ENCODE data around the gene NIFK. TPM values are rescaled to one million over a fixed set of nuclear protein-coding genes. Genes with fewer than 3 reads are reported as not detected.

Gene NIFK
- total RNA-seq: 10 to 100 TPM; 21.2 to 61.2 (median 39.4) TPM

GRCh38 chr2:121736462-121737336 is at the start of gene NIFK:
NIFK (minus strand) TSS chr2:121736875; CDS start chr2:121736850, 25 bp downstream.
- no peaks in the 10 kb centered on the region for H3K9me3 ChIP-seq
- peak within 1 kb of the TSS; percentile 78 to 90 for H3K27ac ChIP-seq
- TF ChIP-seq CTCF (IDR thresholded peaks at IDR 0.05) (peak in 1 of 4 experiments; percentile 11), POLR2A (IDR thresholded peaks at IDR 0.05) (peak in 1 of 2 donors; percentile 31)
- H3K4me1 ChIP-seq: no peaks in the 10 kb centered on the region
- peak; percentile 99 for DNase-seq
- peak within 1 kb of the TSS; percentile 98 to 99 for H3K4me3 ChIP-seq
- intact Hi-C loops (cut with DNase I; ENCODE audit: low total_unique reads): loop anchor here (10.0 kb wide), 1 partner anchor 212 kb away; no protein-coding TSS in a partner anchor
- H3K36me3 ChIP-seq: no peaks in the 10 kb centered on the region
- no peaks in the 10 kb centered on the region for H3K27me3 ChIP-seq

- H3K36me3 ChIP-seq: no peaks in the 10 kb centered on the region
- no peaks in the 10 kb centered on the region for H3K9me3 ChIP-seq
- H3K4me3 ChIP-seq: no peak overlapping the region
- no peak overlapping the region for H3K27ac ChIP-seq
- intact Hi-C loops (cut with DNase I; ENCODE audit: low total_unique reads): no loop called here
- no peaks in the 10 kb centered on the region for H3K4me1 ChIP-seq
- TF ChIP-seq POLR2A (IDR thresholded peaks at IDR 0.05) (no peak), CTCF (IDR thresholded peaks at IDR 0.05) (no peak)
- no peaks in the 10 kb centered on the region for H3K27me3 ChIP-seq
- DNase-seq: no peak
Observed at GRCh38 chr2:121783180-121783579, 46.5 kb upstream of the NIFK start.

GRCh38 chr2:121778741-121779487 is 42.2 kb upstream of the NIFK start:
- no peaks in the 10 kb centered on the region for H3K9me3 ChIP-seq
- H3K4me1 ChIP-seq: no peaks in the 10 kb centered on the region
- DNase-seq: no peak
- H3K27me3 ChIP-seq: no peaks in the 10 kb centered on the region
- no peak overlapping the region for H3K4me3 ChIP-seq
- no peak for TF ChIP-seq POLR2A (IDR thresholded peaks at IDR 0.05)
- no peak for TF ChIP-seq CTCF (IDR thresholded peaks at IDR 0.05)
- no peaks in the 10 kb centered on the region for H3K36me3 ChIP-seq
- intact Hi-C loops (cut with DNase I; ENCODE audit: low total_unique reads): no loop called here
- no peak overlapping the region for H3K27ac ChIP-seq

- DNase-seq: no peak
- TF ChIP-seq POLR2A (IDR thresholded peaks at IDR 0.05) (no peak), CTCF (IDR thresholded peaks at IDR 0.05) (no peak)
- intact Hi-C loops (cut with DNase I; ENCODE audit: low total_unique reads): no loop called here
- Histone ChIP-seq H3K27ac (no peak overlapping the region), H3K9me3 (no peaks in the 10 kb centered on the region), H3K4me3 (no peak overlapping the region), H3K4me1 (no peaks in the 10 kb centered on the region), H3K27me3 (no peaks in the 10 kb centered on the region), H3K36me3 (no peaks in the 10 kb centered on the region)
Observed at GRCh38 chr2:121777699-121778058, 41.0 kb upstream of the NIFK start.

All from uterus (tissue), 4 donors.